MCF 10A (cell line): ENCODE results near the gene IRF9. TPM values are rescaled to one million over a fixed set of nuclear protein-coding genes. Genes with fewer than 3 reads are reported as not detected.
A peak's percentile ranks its signal among the peaks of the same experiment; 100 is the strongest.

Source experiments
- BruUV-seq: library from RNA; stranded (reverse); fragments of 400-500 nt; replicated peaks from 2 replicates; lab custom pipeline; 2021; lab: Mats Ljungman, UMichigan
- CTCF ChIA-PET: fragments of 300-600 bp; sonication (Branson Sonifier 250); formaldehyde crosslinking; extraction: SDS; loops from one replicate; lab custom pipeline; 2021; ENCODE audit warnings: antibody characterized with exemption, inconsistent platforms; lab: Yijun Ruan, JAX
- POLR2A ChIA-PET: fragments of 300-600, 350-650 bp; sonication (Branson Sonifier 250); formaldehyde crosslinking; extraction: SDS; loops from one replicate; lab custom pipeline; 2020; ENCODE audit warnings: antibody characterized with exemption, inconsistent platforms; lab: Yijun Ruan, JAX
- DNase-seq: peaks from one replicate; pipeline ENCODE4 v3.0.0-alpha.2; 2018; ENCODE audit not compliant: unreplicated experiment
- H3K27ac Mint-ChIP-seq: one replicate; pipeline ENCODE4 v1.8.0; 2022; ENCODE audit warnings: mild to moderate bottlenecking, low read depth, mixed read lengths; ENCODE audit not compliant: unreplicated experiment
- H3K27me3 Mint-ChIP-seq: one replicate; pipeline ENCODE4 v1.8.0; 2022; ENCODE audit warnings: mixed read lengths; ENCODE audit not compliant: insufficient read depth, unreplicated experiment
- H3K36me3 Mint-ChIP-seq: one replicate; pipeline ENCODE4 v1.8.0; 2022; ENCODE audit warnings: mild to moderate bottlenecking, moderate library complexity, mixed read lengths; ENCODE audit not compliant: insufficient read depth, unreplicated experiment
- H3K4me1 Mint-ChIP-seq: one replicate; pipeline ENCODE4 v1.8.0; 2022; ENCODE audit warnings: mixed read lengths; ENCODE audit not compliant: insufficient read depth, unreplicated experiment
- H3K4me3 Mint-ChIP-seq: one replicate; pipeline ENCODE4 v1.8.0; 2022; ENCODE audit warnings: mild to moderate bottlenecking, moderate library complexity, mixed read lengths; ENCODE audit not compliant: unreplicated experiment
- H3K9me3 Mint-ChIP-seq: one replicate; pipeline ENCODE4 v1.8.0; 2022; ENCODE audit warnings: mixed read lengths; ENCODE audit not compliant: unreplicated experiment
- CTCF ChIP-seq: fragments of 200-600 bp; IDR thresholded peaks from one replicate; pipeline ENCODE4 v1.8.0; 2022; ENCODE audit warnings: antibody characterized with exemption, mild to moderate bottlenecking; ENCODE audit not compliant: unreplicated experiment
- intact Hi-C: fragments of 100-400 bp; cut with micrococcal nuclease; formaldehyde crosslinking; loops from 2 replicates; pipeline ENCODE4 v1.14.1; 2022
- total RNA-seq: library from RNA; stranded (reverse); gene quantifications from 2 replicates; pipeline ENCODE4 v1.2.3, GENCODE V29; 2022

Gene IRF9
- total RNA-seq, 1 experiment from 2014 or later = 13.6 TPM

GRCh38 chr14:24149302-24149969 is 11.6 kb upstream of the IRF9 start:
- H3K4me3 Mint-ChIP-seq = peak overlapping the region; percentile 98
- no peak for DNase-seq
- intact Hi-C loops = no loop called here
- no peaks in the 10 kb centered on the region for H3K27me3 Mint-ChIP-seq
- H3K4me1 Mint-ChIP-seq = no peaks in the 10 kb centered on the region
- no peak for TF ChIP-seq CTCF
- no peaks in the 10 kb centered on the region for H3K9me3 Mint-ChIP-seq
- no peak overlapping the region for H3K27ac Mint-ChIP-seq
- peaks cover 58% of the 10 kb centered on the region for H3K36me3 Mint-ChIP-seq
- ChIA-PET CTCF (interaction anchor here (0.9 to 10.3 kb wide), 2 partner anchors 11 to 34 kb away, joined by 3 to 141 read pairs; partner anchors contain the start of gene IRF9), POLR2A (interaction anchor here (2.6 to 5.7 kb wide), 3 partner anchors 8 to 34 kb away, joined by 9 to 114 read pairs (median 30); partner anchors contain the start of genes DCAF11, EMC9, IRF9 and NRL)
- no TSS peak for BruUV-seq

- H3K4me1 Mint-ChIP-seq = no peaks in the 10 kb centered on the region
- no TSS peak for BruUV-seq
- H3K36me3 Mint-ChIP-seq = peaks cover 60% of the 10 kb centered on the region
- no peaks in the 10 kb centered on the region for H3K9me3 Mint-ChIP-seq
- POLR2A ChIA-PET = interaction anchor here (2.6 to 5.7 kb wide), 3 partner anchors 9 to 35 kb away, joined by 9 to 114 read pairs (median 30); partner anchors contain the start of genes DCAF11, EMC9, IRF9 and NRL
- intact Hi-C loops = no loop called here
- H3K27me3 Mint-ChIP-seq = no peaks in the 10 kb centered on the region
- no peak for TF ChIP-seq CTCF
- no peak for DNase-seq
- CTCF ChIA-PET = interaction anchor here (0.7 to 10.3 kb wide), 4 partner anchors 10 to 1815 kb away, joined by 3 to 141 read pairs (median 3); partner anchors contain the start of gene IRF9
- H3K27ac Mint-ChIP-seq = no peak overlapping the region
- H3K4me3 Mint-ChIP-seq = no peak overlapping the region
Observed at GRCh38 chr14:24150061-24150460, 11.0 kb upstream of the IRF9 start.

- Mint-ChIP-seq H3K27me3 (no peaks in the 10 kb centered on the region), H3K4me1 (no peaks in the 10 kb centered on the region), H3K9me3 (no peaks in the 10 kb centered on the region), H3K36me3 (peaks cover 60% of the 10 kb centered on the region), H3K27ac (no peak overlapping the region), H3K4me3 (no peak overlapping the region)
- BruUV-seq = no TSS peak
- ChIA-PET POLR2A (interaction anchor here (0.6 to 5.7 kb wide), 5 partner anchors 9 to 65 kb away, joined by 3 to 114 read pairs (median 4); partner anchors contain the start of genes DCAF11, EMC9, NRL and PSME1), CTCF (interaction anchor here (0.6 to 10.3 kb wide), 6 partner anchors 10 to 1815 kb away, joined by 3 to 141 read pairs (median 4); partner anchors contain the start of gene IRF9)
- no peak for TF ChIP-seq CTCF
- DNase-seq = no peak
- intact Hi-C loops = no loop called here
Observed at GRCh38 chr14:24150567-24150966, 10.5 kb upstream of the IRF9 start.

- Mint-ChIP-seq H3K27me3 (no peaks in the 10 kb centered on the region), H3K4me1 (no peaks in the 10 kb centered on the region), H3K9me3 (no peaks in the 10 kb centered on the region), H3K27ac (no peak overlapping the region), H3K36me3 (peaks cover 62% of the 10 kb centered on the region), H3K4me3 (no peak overlapping the region)
- intact Hi-C loops = no loop called here
- no TSS peak for BruUV-seq
- ChIA-PET CTCF (interaction anchor here (0.6 to 10.3 kb wide), 7 partner anchors 9 to 591 kb away, joined by 3 to 141 read pairs (median 3); partner anchors contain the start of gene IRF9), POLR2A (interaction anchor here (0.6 to 2.6 kb wide), 4 partner anchors 10 to 65 kb away, joined by 3 to 9 read pairs (median 4); partner anchors contain the start of genes EMC9 and PSME1)
- no peak for DNase-seq
- TF ChIP-seq CTCF = no peak
Observed at GRCh38 chr14:24150993-24151392, 10.1 kb upstream of the IRF9 start.
